ENCODE data around the gene CAMTA1.

Gene CAMTA1

GRCh38 chr1:7477593-7477992 is 692.3 kb downstream of the CAMTA1 start:
- in situ Hi-C loops (cut with HindIII; ENCODE audit: low pct_unique_long_range_greater_than_20kb, low sequenced_read_pairs) = no loop called here
- no peak for DNase-seq (ENCODE audit: low read depth in 1 of 2, low spot score in 1 of 2)
- no peak for TF ChIP-seq JUND (IDR thresholded peaks at IDR 0.05; ENCODE audit: low read depth)

GRCh38 chr1:7478142-7478790 is 693.0 kb downstream of the CAMTA1 start:
- in situ Hi-C loops (cut with HindIII; ENCODE audit: low pct_unique_long_range_greater_than_20kb, low sequenced_read_pairs) = no loop called here
- DNase-seq (ENCODE audit: low read depth in 1 of 2, low spot score in 1 of 2) = no peak
- TF ChIP-seq JUND (IDR thresholded peaks at IDR 0.05; ENCODE audit: low read depth) = no peak

GRCh38 chr1:7478809-7479499 is 693.7 kb downstream of the CAMTA1 start:
- peak in 1 of 2 experiments; percentile 12 for DNase-seq (ENCODE audit: low read depth in 1 of 2, low spot score in 1 of 2)
- TF ChIP-seq JUND (IDR thresholded peaks at IDR 0.05; ENCODE audit: low read depth) = no peak
- in situ Hi-C loops (cut with HindIII; ENCODE audit: low pct_unique_long_range_greater_than_20kb, low sequenced_read_pairs) = no loop called here

GRCh38 chr1:7479571-7479970 is 694.3 kb downstream of the CAMTA1 start:
- in situ Hi-C loops (cut with HindIII; ENCODE audit: low pct_unique_long_range_greater_than_20kb, low sequenced_read_pairs) = no loop called here
- TF ChIP-seq JUND (IDR thresholded peaks at IDR 0.05; ENCODE audit: low read depth) = no peak
- no peak for DNase-seq (ENCODE audit: low read depth in 1 of 2, low spot score in 1 of 2)

GRCh38 chr1:7481194-7481593 is 695.9 kb downstream of the CAMTA1 start:
- no peak for DNase-seq (ENCODE audit: low read depth in 1 of 2, low spot score in 1 of 2)
- in situ Hi-C loops (cut with HindIII; ENCODE audit: low pct_unique_long_range_greater_than_20kb, low sequenced_read_pairs) = no loop called here
- no peak for TF ChIP-seq JUND (IDR thresholded peaks at IDR 0.05; ENCODE audit: low read depth)

- in situ Hi-C loops (cut with HindIII; ENCODE audit: low pct_unique_long_range_greater_than_20kb, low sequenced_read_pairs) = no loop called here
- no peak for DNase-seq (ENCODE audit: low read depth in 1 of 2, low spot score in 1 of 2)
- TF ChIP-seq JUND (IDR thresholded peaks at IDR 0.05; ENCODE audit: low read depth) = no peak
Measured at GRCh38 chr1:7482077-7482476, 696.8 kb downstream of the CAMTA1 start.

GRCh38 chr1:7482772-7483495 is 697.7 kb downstream of the CAMTA1 start:
- DNase-seq (ENCODE audit: low read depth in 1 of 2, low spot score in 1 of 2) = no peak
- TF ChIP-seq JUND (IDR thresholded peaks at IDR 0.05; ENCODE audit: low read depth) = no peak
- in situ Hi-C loops (cut with HindIII; ENCODE audit: low pct_unique_long_range_greater_than_20kb, low sequenced_read_pairs) = no loop called here

GRCh38 chr1:7483634-7484383 is 698.6 kb downstream of the CAMTA1 start:
- no peak for DNase-seq (ENCODE audit: low read depth in 1 of 2, low spot score in 1 of 2)
- in situ Hi-C loops (cut with HindIII; ENCODE audit: low pct_unique_long_range_greater_than_20kb, low sequenced_read_pairs) = no loop called here
- no peak for TF ChIP-seq JUND (IDR thresholded peaks at IDR 0.05; ENCODE audit: low read depth)

GRCh38 chr1:7485086-7485780 is 700.0 kb downstream of the CAMTA1 start:
- TF ChIP-seq JUND (IDR thresholded peaks at IDR 0.05; ENCODE audit: low read depth) = no peak
- DNase-seq (ENCODE audit: low read depth in 1 of 2, low spot score in 1 of 2) = no peak
- in situ Hi-C loops (cut with HindIII; ENCODE audit: low pct_unique_long_range_greater_than_20kb, low sequenced_read_pairs) = no loop called here

- in situ Hi-C loops (cut with HindIII; ENCODE audit: low pct_unique_long_range_greater_than_20kb, low sequenced_read_pairs) = no loop called here
- no peak for DNase-seq (ENCODE audit: low read depth in 1 of 2, low spot score in 1 of 2)
- no peak for TF ChIP-seq JUND (IDR thresholded peaks at IDR 0.05; ENCODE audit: low read depth)
Measured at GRCh38 chr1:7485826-7486225, 700.6 kb downstream of the CAMTA1 start.

- no peak for TF ChIP-seq JUND (IDR thresholded peaks at IDR 0.05; ENCODE audit: low read depth)
- DNase-seq (ENCODE audit: low read depth in 1 of 2, low spot score in 1 of 2) = no peak
- in situ Hi-C loops (cut with HindIII; ENCODE audit: low pct_unique_long_range_greater_than_20kb, low sequenced_read_pairs) = no loop called here
Measured at GRCh38 chr1:7487766-7488474, 702.7 kb downstream of the CAMTA1 start.
